DMS 273 treated with DMSO at 0.1 percent for 48 hours (cell line): ENCODE measurements around the gene DNHD1.

Experiments used
- DNase-seq: peaks from one replicate; lab custom pipeline; 2025; lab: John Stamatoyannopoulos, UW

Gene DNHD1

GRCh38 chr11:6612213-6613041 is 115.3 kb downstream of the DNHD1 start, which contains the start of gene TAF10:
TSS of gene TAF10 (minus strand) at chr11:6612216. CDS start at chr11:6612189, 27 bp downstream.
- peak; percentile 64 for DNase-seq

DNA sequence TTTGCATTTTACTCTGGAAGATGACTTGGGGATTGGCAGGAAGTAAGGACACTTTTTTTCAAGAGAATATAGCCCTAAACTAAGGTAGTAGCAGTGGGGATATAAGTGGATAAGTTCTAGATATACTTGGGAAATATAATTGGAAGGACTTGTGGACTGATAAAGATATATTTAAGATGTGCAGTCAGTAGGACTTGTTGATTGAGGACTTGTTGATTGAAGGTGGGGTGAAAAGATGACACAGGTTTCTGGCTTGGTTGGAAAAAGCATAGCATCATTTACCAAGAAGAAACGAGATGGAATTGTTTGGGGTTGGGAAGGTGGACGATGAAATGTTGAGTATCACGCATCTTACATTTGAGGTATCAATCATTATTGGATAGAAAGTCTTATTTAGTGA is 116.4 kb downstream of the DNHD1 start:
- no peak for DNase-seq

DNA sequence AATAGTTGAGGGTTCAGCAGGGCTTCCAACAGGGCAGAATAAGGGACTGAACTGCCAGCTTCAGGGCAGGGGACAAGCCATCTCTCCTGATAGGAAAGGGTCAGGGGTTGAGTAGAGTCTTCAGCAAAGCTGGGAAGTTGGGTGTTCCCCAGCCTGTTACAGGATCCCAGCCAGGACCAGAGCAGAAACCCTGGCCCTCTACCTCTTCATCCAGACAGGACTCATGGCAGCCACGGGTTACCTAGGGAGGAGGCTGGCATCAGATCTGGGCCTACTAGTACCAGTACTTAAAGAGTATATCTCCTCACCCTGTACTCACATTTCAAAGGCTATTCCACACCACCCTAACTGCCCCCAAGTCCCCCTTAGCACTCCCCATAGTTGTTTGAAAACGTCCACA is 117.4 kb downstream of the DNHD1 start:
- no peak for DNase-seq

- no peak for DNase-seq
These were observed 118.0 kb downstream of the DNHD1 start for GRCh38 chr11:6615046-6615445.

GRCh38 chr11:6615882-6616585 is 119.0 kb downstream of the DNHD1 start:
- DNase-seq: no peak

DNA sequence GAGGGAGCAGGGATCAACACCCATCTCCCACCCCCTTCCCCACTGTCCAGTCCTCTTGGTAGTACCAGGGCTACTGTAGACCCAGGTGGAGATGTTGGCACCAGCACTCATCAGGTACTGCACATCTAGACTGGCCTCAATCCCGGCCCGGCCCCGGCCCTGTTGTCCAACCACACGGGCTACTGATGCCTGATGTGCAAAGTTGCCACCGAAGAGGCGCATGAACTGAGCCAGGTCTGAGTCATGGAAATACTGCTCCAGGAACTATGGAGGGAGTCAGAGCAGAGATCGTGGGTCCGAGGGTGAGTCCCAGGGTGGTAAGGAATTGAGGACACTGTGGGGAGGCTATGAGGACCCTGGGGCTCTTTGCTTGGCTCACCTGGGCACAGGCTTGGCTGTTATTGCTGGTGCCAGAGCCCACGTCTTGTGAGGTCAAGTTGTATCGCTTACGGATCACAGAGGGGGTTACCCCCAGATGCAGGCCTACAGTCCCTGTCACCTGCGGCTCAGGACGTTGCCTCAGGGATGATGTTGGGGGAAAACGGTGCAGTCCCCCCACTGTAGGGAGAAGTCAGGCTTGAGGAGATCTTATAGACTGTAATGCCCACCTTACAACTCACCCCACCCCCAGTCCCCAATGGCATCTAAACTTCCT is 119.6 kb downstream of the DNHD1 start:
- DNase-seq: no peak

DNA sequence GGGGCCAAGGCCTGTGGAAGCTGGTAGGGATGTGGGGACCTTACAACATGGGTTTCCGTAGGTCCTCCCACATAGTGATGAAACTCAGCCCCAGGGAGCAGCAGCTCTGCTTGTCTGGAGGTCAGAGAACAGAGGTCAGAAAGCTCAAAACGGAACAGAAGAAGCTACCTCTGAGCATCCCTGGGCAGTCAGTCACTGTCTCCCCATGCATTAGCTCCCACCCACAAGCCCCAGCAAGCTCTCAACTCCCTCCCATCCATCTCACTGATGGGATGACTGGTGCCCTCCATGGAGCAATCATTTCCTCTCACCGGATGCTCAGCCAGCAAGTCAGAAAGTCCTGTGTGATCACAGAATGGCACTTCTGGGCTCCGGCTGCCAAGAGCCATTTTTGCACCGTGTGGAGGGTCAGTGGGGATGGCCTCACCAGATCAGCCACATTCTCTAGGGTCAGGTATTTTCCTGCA is 120.3 kb downstream of the DNHD1 start:
- no peak for DNase-seq

- no peak for DNase-seq
These were observed 121.3 kb downstream of the DNHD1 start for GRCh38 chr11:6618117-6619003.

GRCh38 chr11:6619004-6619745 is 122.1 kb downstream of the DNHD1 start, which contains the start of gene TPP1:
TSS of gene TPP1 (minus strand) at chr11:6619422. CDS start at chr11:6619400, 22 bp downstream.
- DNase-seq: peak; percentile 69

DNA sequence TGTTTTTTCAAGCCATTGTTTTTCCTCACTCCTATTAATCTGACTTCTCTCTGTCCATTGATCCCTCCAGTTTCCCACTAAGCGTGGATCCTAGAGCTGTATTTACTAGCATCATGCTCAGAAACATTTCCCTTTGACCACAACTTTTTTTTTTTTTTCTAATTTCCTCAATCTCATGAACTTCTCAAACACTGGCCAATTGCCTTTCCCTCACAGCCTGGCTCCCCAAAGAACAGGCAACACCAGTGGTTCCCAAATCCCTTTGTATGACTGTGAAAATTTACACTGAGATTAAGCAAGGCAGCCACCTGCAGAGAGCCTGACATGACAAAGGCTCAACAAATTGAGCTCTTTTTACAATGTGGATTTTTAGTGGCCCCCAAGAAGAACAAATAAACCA is 123.6 kb downstream of the DNHD1 start:
- DNase-seq: no peak
